Measurements from ENCODE around the gene PKD2.

The PKD2 gene

GRCh38 chr4:87975466-87975865 lies 32.0 kb upstream of the PKD2 start, which contains the start of gene SPP1:
Gene SPP1 (plus strand): TSS chr4:87975714. CDS start chr4:87976896, 1,182 bp downstream.
- no peak within 1 kb of the TSS for H3K4me3 ChIP-seq (ENCODE audit: low read length in 2 of 2)
- no peak within 1 kb of the TSS for H3K27ac ChIP-seq (ENCODE audit: low read length)
- no peaks in the 10 kb centered on the region for H3K36me3 ChIP-seq (ENCODE audit: control insufficient read depth in 2 of 2, insufficient read depth in 2 of 2, low read length in 2 of 2)
- H3K9me3 ChIP-seq (ENCODE audit: control insufficient read depth in 2 of 2, low read length in 2 of 2), result no peaks in the 10 kb centered on the region
- H3K27me3 ChIP-seq (ENCODE audit: control insufficient read depth in 1 of 2, insufficient read depth in 2 of 2, low read length in 2 of 2), result no peaks in the 10 kb centered on the region
- H3K4me1 ChIP-seq (ENCODE audit: control insufficient read depth, insufficient read depth, low read length), result no peaks in the 10 kb centered on the region
- H3K9ac ChIP-seq (ENCODE audit: low read length in 2 of 2), result no peak within 1 kb of the TSS

- H3K4me1 ChIP-seq (ENCODE audit: control insufficient read depth, insufficient read depth, low read length), result no peaks in the 10 kb centered on the region
- H3K9ac ChIP-seq (ENCODE audit: low read length in 2 of 2), result no peak overlapping the region
- no peaks in the 10 kb centered on the region for H3K36me3 ChIP-seq (ENCODE audit: control insufficient read depth in 2 of 2, insufficient read depth in 2 of 2, low read length in 2 of 2)
- H3K27ac ChIP-seq (ENCODE audit: low read length), result no peak overlapping the region
- no peak overlapping the region for H3K4me3 ChIP-seq (ENCODE audit: low read length in 2 of 2)
- H3K27me3 ChIP-seq (ENCODE audit: control insufficient read depth in 1 of 2, insufficient read depth in 2 of 2, low read length in 2 of 2), result no peaks in the 10 kb centered on the region
- no peaks in the 10 kb centered on the region for H3K9me3 ChIP-seq (ENCODE audit: control insufficient read depth in 2 of 2, low read length in 2 of 2)
Measured at GRCh38 chr4:87977521-87978278, 29.7 kb upstream of the PKD2 start.

GRCh38 chr4:87978681-87979080 lies 28.8 kb upstream of the PKD2 start:
- Histone ChIP-seq H3K4me3 (ENCODE audit: low read length in 2 of 2) (no peak overlapping the region), H3K27ac (ENCODE audit: low read length) (no peak overlapping the region), H3K27me3 (ENCODE audit: control insufficient read depth in 1 of 2, insufficient read depth in 2 of 2, low read length in 2 of 2) (no peaks in the 10 kb centered on the region), H3K4me1 (ENCODE audit: control insufficient read depth, insufficient read depth, low read length) (no peaks in the 10 kb centered on the region), H3K9ac (ENCODE audit: low read length in 2 of 2) (no peak overlapping the region), H3K9me3 (ENCODE audit: control insufficient read depth in 2 of 2, low read length in 2 of 2) (no peaks in the 10 kb centered on the region), H3K36me3 (ENCODE audit: control insufficient read depth in 2 of 2, insufficient read depth in 2 of 2, low read length in 2 of 2) (no peaks in the 10 kb centered on the region)

- Histone ChIP-seq H3K27ac (ENCODE audit: low read length) (no peak overlapping the region), H3K4me1 (ENCODE audit: control insufficient read depth, insufficient read depth, low read length) (no peaks in the 10 kb centered on the region)
Measured at GRCh38 chr4:87979810-87980209, 27.6 kb upstream of the PKD2 start.

GRCh38 chr4:87981486-87981885 lies 25.9 kb upstream of the PKD2 start:
- Histone ChIP-seq H3K36me3 (ENCODE audit: control insufficient read depth in 2 of 2, insufficient read depth in 2 of 2, low read length in 2 of 2) (no peaks in the 10 kb centered on the region), H3K27ac (ENCODE audit: low read length) (no peak overlapping the region), H3K4me3 (ENCODE audit: low read length in 2 of 2) (no peak overlapping the region), H3K9me3 (ENCODE audit: control insufficient read depth in 2 of 2, low read length in 2 of 2) (no peaks in the 10 kb centered on the region), H3K27me3 (ENCODE audit: control insufficient read depth in 1 of 2, insufficient read depth in 2 of 2, low read length in 2 of 2) (no peaks in the 10 kb centered on the region), H3K9ac (ENCODE audit: low read length in 2 of 2) (no peak overlapping the region), H3K4me1 (ENCODE audit: control insufficient read depth, insufficient read depth, low read length) (no peaks in the 10 kb centered on the region)

More at GRCh38 chr4:87979810-87980209, 27.6 kb upstream of the PKD2 start:
- Histone ChIP-seq H3K4me3 (ENCODE audit: low read length in 2 of 2) (no peak overlapping the region), H3K36me3 (ENCODE audit: control insufficient read depth in 2 of 2, insufficient read depth in 2 of 2, low read length in 2 of 2) (no peaks in the 10 kb centered on the region), H3K27me3 (ENCODE audit: control insufficient read depth in 1 of 2, insufficient read depth in 2 of 2, low read length in 2 of 2) (no peaks in the 10 kb centered on the region), H3K9me3 (ENCODE audit: control insufficient read depth in 2 of 2, low read length in 2 of 2) (no peaks in the 10 kb centered on the region), H3K9ac (ENCODE audit: low read length in 2 of 2) (no peak overlapping the region)

GRCh38 chr4:87982036-87982435 lies 25.4 kb upstream of the PKD2 start:
- H3K36me3 ChIP-seq (ENCODE audit: control insufficient read depth in 2 of 2, insufficient read depth in 2 of 2, low read length in 2 of 2), result no peaks in the 10 kb centered on the region
- no peaks in the 10 kb centered on the region for H3K27me3 ChIP-seq (ENCODE audit: control insufficient read depth in 1 of 2, insufficient read depth in 2 of 2, low read length in 2 of 2)
- no peaks in the 10 kb centered on the region for H3K4me1 ChIP-seq (ENCODE audit: control insufficient read depth, insufficient read depth, low read length)
- no peak overlapping the region for H3K4me3 ChIP-seq (ENCODE audit: low read length in 2 of 2)
- no peak overlapping the region for H3K9ac ChIP-seq (ENCODE audit: low read length in 2 of 2)
- H3K27ac ChIP-seq (ENCODE audit: low read length), result no peak overlapping the region
- H3K9me3 ChIP-seq (ENCODE audit: control insufficient read depth in 2 of 2, low read length in 2 of 2), result no peaks in the 10 kb centered on the region

- Histone ChIP-seq H3K4me3 (ENCODE audit: low read length in 2 of 2) (no peak overlapping the region), H3K36me3 (ENCODE audit: control insufficient read depth in 2 of 2, insufficient read depth in 2 of 2, low read length in 2 of 2) (no peaks in the 10 kb centered on the region), H3K9ac (ENCODE audit: low read length in 2 of 2) (no peak overlapping the region), H3K27ac (ENCODE audit: low read length) (no peak overlapping the region), H3K27me3 (ENCODE audit: control insufficient read depth in 1 of 2, insufficient read depth in 2 of 2, low read length in 2 of 2) (no peaks in the 10 kb centered on the region), H3K4me1 (ENCODE audit: control insufficient read depth, insufficient read depth, low read length) (no peaks in the 10 kb centered on the region), H3K9me3 (ENCODE audit: control insufficient read depth in 2 of 2, low read length in 2 of 2) (no peaks in the 10 kb centered on the region)
Measured at GRCh38 chr4:87982446-87983010, 24.9 kb upstream of the PKD2 start.

- Histone ChIP-seq H3K9ac (ENCODE audit: low read length in 2 of 2) (no peak overlapping the region), H3K9me3 (ENCODE audit: control insufficient read depth in 2 of 2, low read length in 2 of 2) (no peaks in the 10 kb centered on the region), H3K4me1 (ENCODE audit: control insufficient read depth, insufficient read depth, low read length) (no peaks in the 10 kb centered on the region), H3K27ac (ENCODE audit: low read length) (no peak overlapping the region), H3K36me3 (ENCODE audit: control insufficient read depth in 2 of 2, insufficient read depth in 2 of 2, low read length in 2 of 2) (no peaks in the 10 kb centered on the region), H3K27me3 (ENCODE audit: control insufficient read depth in 1 of 2, insufficient read depth in 2 of 2, low read length in 2 of 2) (no peaks in the 10 kb centered on the region), H3K4me3 (ENCODE audit: low read length in 2 of 2) (no peak overlapping the region)
Measured at GRCh38 chr4:87983996-87984395, 23.4 kb upstream of the PKD2 start.

GRCh38 chr4:87985097-87985886 lies 22.1 kb upstream of the PKD2 start:
- Histone ChIP-seq H3K4me1 (ENCODE audit: control insufficient read depth, insufficient read depth, low read length) (no peaks in the 10 kb centered on the region), H3K4me3 (ENCODE audit: low read length in 2 of 2) (no peak overlapping the region), H3K9me3 (ENCODE audit: control insufficient read depth in 2 of 2, low read length in 2 of 2) (no peaks in the 10 kb centered on the region), H3K27ac (ENCODE audit: low read length) (no peak overlapping the region), H3K27me3 (ENCODE audit: control insufficient read depth in 1 of 2, insufficient read depth in 2 of 2, low read length in 2 of 2) (no peaks in the 10 kb centered on the region), H3K9ac (ENCODE audit: low read length in 2 of 2) (no peak overlapping the region), H3K36me3 (ENCODE audit: control insufficient read depth in 2 of 2, insufficient read depth in 2 of 2, low read length in 2 of 2) (no peaks in the 10 kb centered on the region)

- H3K27ac ChIP-seq (ENCODE audit: low read length), result no peak overlapping the region
- no peaks in the 10 kb centered on the region for H3K27me3 ChIP-seq (ENCODE audit: control insufficient read depth in 1 of 2, insufficient read depth in 2 of 2, low read length in 2 of 2)
Measured at GRCh38 chr4:87985887-87986200, 21.6 kb upstream of the PKD2 start.

GRCh38 chr4:87986508-87986907 lies 20.9 kb upstream of the PKD2 start:
- Histone ChIP-seq H3K27ac (ENCODE audit: low read length) (no peak overlapping the region), H3K36me3 (ENCODE audit: control insufficient read depth in 2 of 2, insufficient read depth in 2 of 2, low read length in 2 of 2) (no peaks in the 10 kb centered on the region), H3K4me1 (ENCODE audit: control insufficient read depth, insufficient read depth, low read length) (no peaks in the 10 kb centered on the region), H3K27me3 (ENCODE audit: control insufficient read depth in 1 of 2, insufficient read depth in 2 of 2, low read length in 2 of 2) (no peaks in the 10 kb centered on the region), H3K9me3 (ENCODE audit: control insufficient read depth in 2 of 2, low read length in 2 of 2) (no peaks in the 10 kb centered on the region), H3K4me3 (ENCODE audit: low read length in 2 of 2) (no peak overlapping the region), H3K9ac (ENCODE audit: low read length in 2 of 2) (no peak overlapping the region)

More at GRCh38 chr4:87985887-87986200, 21.6 kb upstream of the PKD2 start:
- H3K36me3 ChIP-seq (ENCODE audit: control insufficient read depth in 2 of 2, insufficient read depth in 2 of 2, low read length in 2 of 2), result no peaks in the 10 kb centered on the region
- H3K9ac ChIP-seq (ENCODE audit: low read length in 2 of 2), result no peak overlapping the region
- H3K4me3 ChIP-seq (ENCODE audit: low read length in 2 of 2), result no peak overlapping the region
- no peaks in the 10 kb centered on the region for H3K9me3 ChIP-seq (ENCODE audit: control insufficient read depth in 2 of 2, low read length in 2 of 2)
- H3K4me1 ChIP-seq (ENCODE audit: control insufficient read depth, insufficient read depth, low read length), result no peaks in the 10 kb centered on the region
